ENCODE measurements around the gene RAB17.

RAB17 gene

DNA sequence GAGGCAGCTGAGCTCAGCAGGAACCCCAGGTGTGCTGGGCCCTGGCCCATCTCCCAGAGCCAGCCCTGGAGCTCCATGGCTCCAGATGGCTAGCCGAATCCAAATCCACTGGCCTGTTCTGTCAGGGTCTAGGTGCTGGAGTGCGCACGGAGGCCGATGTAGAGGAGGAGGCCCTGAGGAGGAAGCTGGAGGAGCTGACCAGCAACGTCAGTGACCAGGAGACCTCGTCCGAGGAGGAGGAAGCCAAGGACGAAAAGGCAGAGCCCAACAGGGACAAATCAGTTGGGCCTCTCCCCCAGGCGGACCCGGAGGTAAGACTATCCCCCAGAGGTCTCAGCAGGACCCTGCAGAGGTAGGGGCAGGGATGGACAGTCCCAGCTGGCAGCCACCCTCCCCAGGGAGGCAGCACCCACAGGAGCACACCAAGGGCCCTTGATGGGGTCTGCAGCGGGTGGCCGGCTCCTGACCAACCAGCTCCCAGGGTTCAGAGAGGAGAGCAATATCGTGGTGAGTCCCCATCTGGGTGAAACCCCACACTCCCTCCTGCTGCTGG, 50.2 kb downstream of the RAB17 start:
- TF ChIP-seq CTCF (IDR thresholded peaks at IDR 0.05; ENCODE audit: insufficient read depth, low read length, missing control alignments), result no peak
- no peak for DNase-seq (ENCODE audit: low read depth, low spot score)
- H3K4me3 ChIP-seq (ENCODE audit: low read depth, low read length), result no peak overlapping the region
- POLR2A ChIA-PET, result no interaction called here
- CTCF ChIA-PET, result interaction anchor here (0.9 to 2.8 kb wide), 4 partner anchors 29 to 418 kb away, joined by 3 to 16 read pairs (median 4); no protein-coding TSS in a partner anchor

GRCh38 chr2:237539681-237540080, 50.9 kb downstream of the RAB17 start:
- no peak for DNase-seq (ENCODE audit: low read depth, low spot score)
- ChIA-PET CTCF (interaction anchor here (0.9 to 1.5 kb wide), 3 partner anchors 28 to 417 kb away, joined by 3 read pairs; no protein-coding TSS in a partner anchor), POLR2A (no interaction called here)
- H3K4me3 ChIP-seq (ENCODE audit: low read depth, low read length), result no peak overlapping the region
- TF ChIP-seq CTCF (IDR thresholded peaks at IDR 0.05; ENCODE audit: insufficient read depth, low read length, missing control alignments), result no peak

DNA sequence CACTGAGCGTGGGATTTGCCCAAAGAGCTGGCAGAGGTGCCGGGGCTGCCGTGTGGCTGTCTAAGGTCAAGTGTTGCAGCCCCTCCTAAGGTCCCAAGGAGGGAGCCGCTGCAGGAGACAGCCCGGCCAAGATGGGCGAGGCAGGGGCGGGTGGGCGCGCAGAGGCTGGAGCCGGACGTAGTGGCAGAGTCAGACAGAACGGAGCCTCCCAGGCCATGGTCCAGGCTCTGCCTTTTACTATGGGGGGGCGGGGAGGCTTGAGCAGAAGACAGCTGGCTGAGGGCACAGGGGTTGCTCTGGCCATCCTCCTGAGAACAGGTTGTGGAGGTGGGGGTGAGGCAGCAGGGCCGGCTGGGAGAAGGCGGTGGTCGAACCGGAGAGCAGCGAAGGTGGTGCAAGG, 51.6 kb downstream of the RAB17 start:
- TF ChIP-seq CTCF (IDR thresholded peaks at IDR 0.05; ENCODE audit: insufficient read depth, low read length, missing control alignments), result no peak
- DNase-seq (ENCODE audit: low read depth, low spot score), result no peak
- H3K4me3 ChIP-seq (ENCODE audit: low read depth, low read length), result no peak overlapping the region
- POLR2A ChIA-PET, result no interaction called here
- CTCF ChIA-PET, result interaction anchor here (0.9 to 1.5 kb wide), 4 partner anchors 26 to 34 kb away, joined by 3 to 5 read pairs (median 4); no protein-coding TSS in a partner anchor

- DNase-seq (ENCODE audit: low read depth, low spot score), result no peak
- no peak for TF ChIP-seq CTCF (IDR thresholded peaks at IDR 0.05; ENCODE audit: insufficient read depth, low read length, missing control alignments)
- POLR2A ChIA-PET, result no interaction called here
- H3K4me3 ChIP-seq (ENCODE audit: low read depth, low read length), result no peak overlapping the region
- CTCF ChIA-PET, result interaction anchor here (1.1 to 1.4 kb wide), 2 partner anchors 25 to 33 kb away, joined by 5 read pairs; no protein-coding TSS in a partner anchor
Measured at GRCh38 chr2:237538001-237538720, 52.4 kb downstream of the RAB17 start.

- ChIA-PET POLR2A (no interaction called here), CTCF (interaction anchor here (0.6 to 1.1 kb wide), 2 partner anchors 24 kb away, joined by 3 to 4 read pairs; no protein-coding TSS in a partner anchor)
- no peak for TF ChIP-seq CTCF (IDR thresholded peaks at IDR 0.05; ENCODE audit: insufficient read depth, low read length, missing control alignments)
- no peak for DNase-seq (ENCODE audit: low read depth, low spot score)
- H3K4me3 ChIP-seq (ENCODE audit: low read depth, low read length), result no peak overlapping the region
Measured at GRCh38 chr2:237536617-237537016, 53.9 kb downstream of the RAB17 start.

GRCh38 chr2:237536083-237536415, 54.5 kb downstream of the RAB17 start:
- H3K4me3 ChIP-seq (ENCODE audit: low read depth, low read length), result no peak overlapping the region
- no peak for TF ChIP-seq CTCF (IDR thresholded peaks at IDR 0.05; ENCODE audit: insufficient read depth, low read length, missing control alignments)
- POLR2A ChIA-PET, result no interaction called here
- no peak for DNase-seq (ENCODE audit: low read depth, low spot score)
- CTCF ChIA-PET, result interaction anchor here (0.7 to 1.2 kb wide), 3 partner anchors 10 to 36 kb away, joined by 3 to 7 read pairs (median 4); no protein-coding TSS in a partner anchor

Measured in AG04449 (cell line).